Sigmoid colon (tissue), 3 donors: ENCODE data around the gene TSTD2.

Source experiments
- CTCF ChIP-seq, 4 experiments: fragments of 450-650 bp in 3 of 4; fragments of 200-600 bp in 1 of 4; IDR thresholded peaks; one replicate each; pipeline ENCODE4 v1.5.1; 2016 to 2019; ENCODE audit warnings: antibody characterized with exemption in 4 of 4, mild to moderate bottlenecking in 3 of 4, moderate library complexity in 2 of 4
- POLR2A ChIP-seq, 2 donors: fragments of 450-650 bp; IDR thresholded peaks; one replicate each; pipeline ENCODE4 v1.6.1; 2016; ENCODE audit warnings: antibody characterized with exemption in 2 of 2, mild to moderate bottlenecking in 2 of 2, moderate library complexity in 2 of 2

DNA sequence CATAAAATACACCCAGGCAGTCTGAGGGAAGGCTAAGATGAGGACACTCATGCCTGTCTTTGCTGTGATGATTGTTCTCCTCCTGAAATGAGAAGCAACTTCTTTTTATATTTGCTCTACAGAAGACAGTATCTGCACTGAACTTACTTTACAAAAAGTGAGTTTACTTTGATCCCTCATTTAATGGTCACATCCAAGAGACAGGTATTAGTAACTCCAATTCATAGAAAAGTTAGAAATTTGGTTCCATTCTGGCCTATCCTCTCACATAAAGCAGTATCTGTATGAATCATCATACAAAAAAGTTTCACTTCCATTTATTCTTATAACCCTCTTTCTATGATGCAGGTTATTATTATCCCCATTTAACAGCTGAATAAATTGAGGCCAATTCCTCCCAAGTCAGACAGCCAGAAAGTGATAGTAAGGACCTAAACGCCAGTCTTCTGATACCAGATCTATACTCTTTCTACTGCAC lies 15.2 kb downstream of the TSTD2 start:
- no peak for TF ChIP-seq CTCF (IDR thresholded peaks at IDR 0.05)
- TF ChIP-seq POLR2A (IDR thresholded peaks at IDR 0.05), result no peak
